Activated CD8-positive, alpha-beta memory T cell treated with anti-CD3 and anti-CD28 coated beads, Interleukin-2, amount 50 U/mL, for 48 hours (primary cell): ENCODE data around the gene DNMT3A.
"Not testable (repeated sequence)": the region's sequence is repeated elsewhere in the genome, so short reads cannot be mapped to it uniquely, and the experiment has no call there.

Experiments
- DNase-seq: peaks from one replicate; pipeline ENCODE4 v3.0.0-alpha.2; 2020

DNMT3A gene

DNA sequence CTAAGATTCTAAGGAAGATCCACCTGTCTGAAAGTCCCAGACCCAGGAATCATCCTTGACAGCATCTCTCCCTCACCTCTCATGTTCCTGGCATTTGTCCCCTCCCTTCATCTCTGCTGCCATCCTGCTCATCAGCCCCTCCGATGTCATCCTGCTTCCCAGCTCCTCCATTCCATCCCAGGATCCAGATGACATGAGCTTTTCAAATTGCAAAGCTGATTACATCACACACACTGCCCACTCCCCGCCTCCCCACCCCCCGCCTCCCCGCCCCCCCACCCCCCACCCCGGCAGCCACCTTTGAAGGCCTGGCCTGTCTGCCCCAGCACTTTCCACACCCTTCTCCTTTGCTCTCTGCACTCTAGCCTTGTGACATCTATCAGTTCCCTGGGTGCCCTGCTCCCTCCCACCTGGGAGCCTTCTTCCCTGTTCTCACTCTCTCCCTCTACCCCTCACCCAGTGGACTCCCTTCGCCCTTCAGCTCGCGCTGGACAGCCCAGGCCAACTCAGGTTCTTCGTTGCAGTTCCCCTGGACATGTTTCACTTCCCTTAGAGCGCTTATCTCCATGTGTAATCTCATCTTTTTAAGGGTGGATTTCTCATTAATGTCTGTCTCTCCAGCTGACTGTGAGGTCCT is 61.6 kb downstream of the DNMT3A start:
- no peak for DNase-seq

DNA sequence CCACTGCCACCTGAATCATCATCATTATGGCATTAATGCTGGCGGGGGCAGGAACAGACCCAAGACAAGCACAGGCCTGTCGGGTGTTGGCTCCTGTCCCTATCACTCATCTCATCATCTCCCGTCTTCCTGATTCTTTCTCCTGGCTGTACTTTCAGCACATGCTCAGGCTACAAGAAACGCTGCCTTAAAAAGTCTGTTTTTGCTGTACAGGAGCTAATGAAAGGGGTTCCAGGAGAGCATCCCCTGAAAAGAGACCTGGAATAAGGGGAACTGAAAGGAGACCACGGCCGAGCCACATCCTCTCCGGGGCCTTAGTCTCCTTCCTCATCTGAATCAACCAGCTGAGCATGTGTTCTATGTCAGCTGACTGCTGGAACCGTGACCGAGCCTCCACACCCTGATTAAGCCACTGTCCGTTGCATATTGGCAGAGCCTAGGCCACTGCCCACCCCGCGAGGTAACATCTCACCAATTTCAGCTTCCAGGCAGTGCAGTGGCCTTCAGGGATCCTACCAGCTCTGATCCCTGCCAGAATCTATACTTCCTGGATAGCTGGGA is 62.6 kb downstream of the DNMT3A start:
- DNase-seq = no peak

DNA sequence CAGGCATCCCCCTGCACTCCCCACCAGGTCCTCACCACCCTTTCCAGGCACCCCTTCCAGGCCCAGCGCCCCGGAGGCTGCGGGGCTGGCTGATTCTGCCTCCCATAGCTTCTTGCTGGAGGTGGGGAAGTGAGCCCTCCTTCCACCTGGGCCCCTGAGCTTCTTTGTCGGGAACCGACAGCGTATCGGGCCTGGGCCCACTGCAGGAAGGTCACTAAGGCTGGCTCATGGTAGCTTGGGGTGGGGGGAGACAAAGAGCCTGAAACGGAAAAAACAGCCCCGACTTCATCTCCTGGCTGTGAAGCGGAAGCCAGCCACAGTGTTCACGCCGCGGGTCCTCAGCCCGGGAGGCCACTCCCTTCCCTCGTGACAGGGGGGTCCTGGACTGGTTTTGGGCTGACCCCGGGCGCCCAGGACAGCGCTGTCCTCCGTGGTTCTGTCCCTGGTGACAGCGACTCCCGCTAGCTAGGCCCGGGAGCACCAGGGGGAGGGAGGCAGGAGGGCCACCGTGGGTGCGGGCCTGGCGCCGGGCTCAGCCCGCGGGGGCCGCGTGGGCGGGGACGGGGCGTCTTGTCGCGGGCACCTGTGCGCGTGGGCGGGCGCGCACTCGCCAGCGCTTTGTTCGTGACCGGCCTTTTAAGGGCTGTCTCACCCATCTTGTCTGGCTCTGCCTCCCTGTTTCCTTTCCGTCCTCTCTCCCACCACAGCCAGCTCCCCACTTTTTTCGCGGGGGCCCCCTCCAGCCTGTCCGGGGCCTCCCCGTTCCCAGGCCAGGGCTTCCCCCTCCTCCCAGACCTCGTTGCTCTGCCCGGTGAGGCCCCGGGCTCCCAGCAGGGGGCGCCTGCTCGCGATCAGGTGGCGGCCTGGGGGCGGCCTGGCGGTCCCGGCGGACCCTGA is 64.9 kb downstream of the DNMT3A start:
- DNase-seq = peak; percentile 94

DNA sequence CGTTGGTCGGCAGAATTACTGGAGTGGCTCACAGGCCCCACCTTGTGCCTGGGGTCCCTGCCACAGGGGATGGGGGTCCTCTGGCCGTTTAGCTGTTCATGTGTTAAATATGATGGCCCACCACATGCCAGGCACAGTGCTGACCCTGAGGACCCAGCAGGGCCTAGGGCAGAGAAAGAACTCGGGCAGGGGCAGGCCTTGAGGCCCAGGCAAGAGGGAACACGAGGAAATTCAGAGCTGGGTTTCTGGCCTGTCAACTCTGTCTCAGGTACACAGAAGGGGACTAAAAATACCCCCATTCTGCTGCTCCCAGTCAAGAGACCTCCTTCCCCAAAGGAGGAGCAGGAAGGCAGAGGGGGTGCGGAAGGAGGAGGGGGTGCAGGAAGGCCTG is 66.2 kb downstream of the DNMT3A start:
- DNase-seq = no peak

DNA sequence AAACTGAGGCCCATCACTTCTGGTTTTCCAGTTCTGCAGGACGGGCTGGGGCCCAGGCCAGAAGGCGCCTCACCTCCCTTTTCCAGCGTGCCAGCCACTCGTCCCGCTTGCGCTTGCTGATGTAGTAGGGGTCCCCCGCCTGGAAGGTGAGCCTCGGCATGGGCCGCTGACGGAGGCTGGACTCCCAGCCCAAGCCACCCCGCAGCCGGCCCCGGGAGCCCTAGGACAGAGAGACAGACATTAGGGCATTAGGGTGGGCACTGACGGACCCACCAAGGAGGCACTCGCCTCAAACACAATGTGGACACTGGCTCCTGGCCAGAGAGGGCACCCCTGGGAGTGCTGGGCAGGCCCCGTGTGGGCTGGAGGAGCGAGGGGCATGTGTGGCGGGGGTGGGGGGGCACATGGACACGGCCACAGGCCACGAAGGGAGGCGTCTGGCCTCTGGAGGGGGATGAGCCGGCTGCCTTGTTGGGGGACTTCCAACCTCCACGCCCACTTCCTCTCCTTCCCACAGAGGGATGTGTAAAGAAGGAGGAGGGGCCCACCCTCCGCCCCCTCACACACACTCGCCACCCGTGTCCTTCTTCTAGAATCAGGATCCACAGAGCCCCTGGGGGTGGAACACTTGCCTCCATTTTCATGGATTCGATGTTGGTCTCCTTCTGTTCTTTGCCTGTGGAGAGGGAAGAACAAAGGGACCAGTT is 66.7 kb downstream of the DNMT3A start:
- no peak for DNase-seq

DNA sequence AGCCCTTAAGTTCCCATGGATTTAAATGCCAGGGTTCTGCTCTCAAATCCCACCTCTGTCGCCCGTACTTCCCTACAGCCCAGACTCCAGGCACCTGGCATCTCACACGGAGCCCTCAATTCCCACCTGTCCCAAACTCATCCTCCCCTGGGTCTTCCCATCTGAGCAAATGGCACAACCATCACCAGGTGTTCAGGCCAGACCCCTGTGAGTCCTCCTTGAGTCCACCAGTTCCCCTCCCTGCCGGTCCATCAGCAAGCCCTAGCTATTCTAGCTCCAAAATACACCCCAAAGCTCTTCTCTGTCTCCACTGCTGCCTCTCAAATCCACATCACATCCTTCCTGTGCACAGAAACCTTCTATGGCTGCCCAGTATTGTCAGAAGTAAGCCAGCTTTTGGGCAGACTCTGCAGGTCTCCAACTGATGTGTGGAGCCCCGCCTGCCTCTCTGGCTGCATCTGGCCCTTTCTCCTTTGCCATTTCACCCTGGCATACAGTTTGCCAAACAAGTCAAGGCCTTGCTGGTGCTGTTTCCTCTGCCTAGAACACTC is 67.7 kb downstream of the DNMT3A start:
- no peak for DNase-seq

DNA sequence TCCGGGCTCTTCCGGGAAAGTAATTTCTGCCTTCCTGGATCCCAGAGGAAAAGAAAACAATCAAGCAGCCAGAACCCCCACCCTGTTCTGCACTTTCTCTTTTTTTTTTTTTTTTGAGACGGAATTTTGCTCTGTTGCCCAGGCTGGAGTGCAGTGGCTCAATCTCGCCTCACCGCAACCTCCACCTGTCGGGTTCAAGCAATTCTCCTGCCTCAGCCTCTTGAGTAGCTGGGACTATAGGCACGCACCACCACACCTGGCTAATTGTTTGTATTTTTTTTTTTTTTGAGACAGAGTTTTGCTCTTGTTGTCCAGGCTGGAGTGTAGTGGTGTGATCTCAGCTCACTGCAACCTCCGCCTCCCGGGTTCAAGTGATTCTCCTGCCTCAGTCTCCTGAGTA is 69.0 kb downstream of the DNMT3A start:
- DNase-seq = not testable (repeated sequence)

DNA sequence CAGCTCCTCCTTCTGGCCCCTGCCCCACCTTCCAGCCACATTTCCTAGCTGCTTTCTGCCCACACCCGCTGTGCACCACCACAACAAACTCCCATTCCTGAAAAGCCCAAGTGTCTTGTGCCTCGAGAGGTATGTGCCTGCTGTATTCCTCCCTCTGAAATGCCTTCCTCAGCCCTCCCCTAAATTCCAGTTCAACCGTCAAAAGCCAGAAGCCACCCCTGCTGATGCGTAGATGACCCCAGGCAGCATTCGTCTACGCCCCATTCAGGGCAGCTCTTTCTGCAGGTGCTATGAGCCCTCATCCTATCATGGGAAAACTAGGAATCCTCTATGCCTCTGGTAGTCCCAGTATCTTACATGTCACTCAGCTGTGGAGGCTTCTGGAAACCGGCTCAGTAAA is 71.7 kb downstream of the DNMT3A start:
- no peak for DNase-seq

DNA sequence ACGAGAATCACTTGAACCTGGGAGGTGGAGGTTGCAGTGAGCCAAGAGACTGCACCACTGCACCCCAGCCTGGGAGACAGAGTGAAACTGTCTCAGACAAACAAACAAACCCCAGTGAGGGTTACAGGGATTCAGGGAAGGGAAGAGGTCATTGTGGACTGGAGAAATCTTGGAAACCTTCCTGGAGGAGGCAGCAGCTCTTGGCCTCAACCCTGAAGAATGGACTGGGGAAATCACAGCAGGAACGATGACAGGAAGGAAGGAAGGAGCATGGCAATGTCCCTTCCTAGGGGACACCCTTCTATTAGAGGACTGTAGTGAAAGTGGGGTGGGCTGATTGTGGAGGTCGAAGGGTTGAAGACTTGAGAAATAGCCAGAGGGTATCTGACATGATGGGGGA is 72.5 kb downstream of the DNMT3A start:
- no peak for DNase-seq

DNA sequence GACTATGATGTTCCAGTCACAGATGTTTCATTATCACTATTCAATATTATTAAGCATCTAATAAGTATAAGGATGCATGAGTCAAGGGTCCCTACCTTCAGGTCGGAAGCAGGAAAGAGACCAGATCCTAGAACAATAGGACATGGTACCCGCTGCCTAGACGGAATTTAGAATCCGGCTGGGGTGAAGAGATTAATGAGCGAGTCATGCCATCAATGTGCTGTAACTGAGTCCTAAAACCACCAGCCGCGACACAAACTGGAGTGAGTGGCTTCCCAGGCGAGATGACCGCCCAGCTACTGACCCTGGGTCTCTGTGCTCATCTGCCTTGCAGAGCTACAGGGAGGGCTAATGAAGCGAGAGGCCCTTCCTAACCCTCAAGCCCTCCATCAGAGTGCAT is 73.6 kb downstream of the DNMT3A start:
- no peak for DNase-seq

DNA sequence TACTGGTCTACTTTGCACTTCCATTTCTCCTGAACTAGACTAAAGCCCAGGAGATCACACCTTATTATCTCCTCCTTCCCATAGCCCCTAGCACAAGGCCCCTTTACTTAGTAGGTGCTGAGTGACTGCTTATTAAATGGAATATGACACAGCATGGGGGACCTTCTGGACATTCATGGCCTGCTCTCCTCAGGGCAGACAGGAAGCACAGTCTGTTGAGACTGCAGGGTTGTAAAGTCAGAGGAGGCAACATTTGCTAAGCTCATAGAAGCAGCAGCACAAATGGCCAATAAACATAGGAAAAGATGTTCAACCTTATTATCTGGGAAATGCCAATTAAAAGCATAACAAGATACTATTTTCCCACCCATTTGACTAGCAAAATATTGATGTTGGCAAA is 75.3 kb downstream of the DNMT3A start:
- DNase-seq = no peak

DNA sequence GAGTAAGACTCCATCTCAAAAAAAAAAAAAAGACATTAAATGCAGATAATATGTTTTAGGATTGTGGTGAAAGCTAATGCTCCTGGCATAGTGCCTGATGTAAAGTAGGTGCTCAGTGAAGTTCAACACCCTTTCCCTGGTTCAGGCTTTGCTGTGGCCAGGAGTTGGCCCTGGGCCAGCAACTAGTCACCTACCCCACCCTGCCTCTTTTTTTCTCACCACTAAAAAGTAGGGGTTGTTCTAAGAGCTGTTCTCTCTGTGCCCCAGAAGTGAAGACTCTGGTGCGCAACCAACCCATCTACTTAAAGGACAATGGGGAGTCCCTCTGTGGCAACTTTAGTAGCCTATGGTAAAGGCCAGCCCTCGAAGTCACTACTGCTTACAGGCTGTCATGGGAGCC is 75.9 kb downstream of the DNMT3A start:
- no peak for DNase-seq

DNA sequence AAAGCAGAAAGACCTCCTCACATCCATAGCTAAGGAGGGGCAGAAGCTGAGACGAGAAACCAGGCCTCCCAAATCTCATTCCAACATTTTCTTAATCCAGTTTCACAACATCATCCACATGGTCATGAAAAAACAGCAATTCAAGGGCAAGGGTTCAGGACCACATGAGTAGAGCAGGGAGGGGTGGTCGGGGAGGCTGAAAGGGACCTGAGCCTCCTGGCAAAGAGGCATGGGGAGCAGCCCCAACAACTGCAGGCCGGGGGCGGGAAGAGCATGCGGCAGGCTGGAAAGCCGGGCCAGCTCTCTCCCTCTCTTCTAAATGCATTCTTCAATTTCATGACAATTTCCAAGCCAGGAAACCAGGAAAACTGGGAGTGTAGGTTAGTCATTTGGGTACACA is 76.7 kb downstream of the DNMT3A start:
- DNase-seq = no peak

DNA sequence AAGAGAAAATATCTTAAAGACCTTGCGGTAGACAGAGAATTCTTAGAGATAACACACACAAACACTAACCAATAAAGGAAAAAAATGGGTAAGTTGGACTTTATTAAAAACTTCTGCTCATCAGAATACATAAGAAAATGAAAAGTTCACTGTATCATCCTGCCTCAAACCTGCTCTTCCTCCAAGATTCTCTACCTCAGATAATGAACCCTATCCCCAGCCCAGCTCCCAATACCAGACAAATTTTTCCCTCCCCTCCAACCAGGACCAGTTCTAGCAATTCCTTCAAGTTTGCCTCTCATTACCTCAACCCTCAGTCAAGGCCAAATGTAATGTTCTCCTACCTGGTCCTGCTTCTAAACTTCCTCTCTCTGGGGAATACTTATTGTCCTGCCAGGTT is 79.4 kb downstream of the DNMT3A start:
- DNase-seq = no peak

DNA sequence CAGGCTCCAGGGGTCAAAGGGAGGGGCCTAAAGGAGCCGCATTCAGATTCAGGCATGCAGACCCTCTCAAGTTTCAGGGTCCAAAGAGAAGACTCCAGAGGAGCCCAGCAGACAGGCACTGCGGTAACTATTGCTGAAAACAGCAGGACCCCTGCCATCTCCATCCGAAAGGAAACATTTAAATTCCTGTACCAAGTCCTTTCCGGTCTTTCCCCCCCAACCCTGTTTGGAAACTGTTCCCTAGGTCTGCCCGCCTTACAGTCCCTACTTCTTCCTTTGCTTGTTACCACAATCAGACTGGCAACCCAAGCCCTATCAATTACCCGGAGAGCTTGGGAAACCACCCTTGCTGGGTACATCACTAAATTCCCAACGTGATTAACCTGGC is 82.0 kb downstream of the DNMT3A start:
- DNase-seq = no peak

DNA sequence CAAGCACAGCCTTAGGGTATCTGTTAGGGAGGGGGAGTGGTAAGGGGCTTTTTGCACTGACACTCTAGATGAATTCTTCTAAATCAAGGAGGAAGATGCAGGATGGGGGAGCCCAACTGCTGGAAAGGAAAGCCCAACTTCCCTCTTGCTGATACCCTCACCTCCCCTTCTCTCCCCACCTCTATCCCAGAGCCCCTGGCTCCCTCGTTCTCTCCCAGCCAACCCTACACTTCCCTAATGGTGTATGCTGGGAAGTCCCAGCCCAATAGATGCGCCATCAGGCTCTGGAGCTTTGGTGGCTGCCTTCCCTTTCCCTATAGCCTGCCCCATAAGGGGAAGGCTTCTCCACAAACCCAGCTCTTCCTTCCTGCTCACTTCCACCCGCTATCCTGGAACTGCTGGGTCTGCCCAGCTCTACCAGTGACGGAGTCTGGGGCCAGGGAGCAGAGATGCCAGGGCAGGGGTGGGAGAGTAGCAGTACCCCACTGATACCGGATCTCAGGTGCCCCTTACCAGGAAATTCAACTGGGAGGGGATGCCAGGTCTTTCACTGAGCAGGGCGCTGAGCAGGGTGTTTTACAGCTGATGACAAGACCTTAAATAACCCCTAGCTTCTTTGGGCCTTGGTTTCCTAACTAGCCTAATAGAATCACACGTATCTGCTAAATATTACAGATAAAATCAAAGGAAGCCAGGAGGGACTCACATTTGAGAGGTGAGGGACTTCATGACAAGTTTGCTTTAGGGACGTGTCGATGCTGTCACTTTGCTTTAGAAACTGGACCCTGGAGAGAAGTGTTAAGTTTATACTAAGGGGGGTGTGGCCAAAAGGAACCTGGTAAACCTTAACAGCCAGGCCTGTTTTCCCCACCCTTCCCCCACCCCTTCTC is 82.6 kb downstream of the DNMT3A start:
- no peak for DNase-seq

DNA sequence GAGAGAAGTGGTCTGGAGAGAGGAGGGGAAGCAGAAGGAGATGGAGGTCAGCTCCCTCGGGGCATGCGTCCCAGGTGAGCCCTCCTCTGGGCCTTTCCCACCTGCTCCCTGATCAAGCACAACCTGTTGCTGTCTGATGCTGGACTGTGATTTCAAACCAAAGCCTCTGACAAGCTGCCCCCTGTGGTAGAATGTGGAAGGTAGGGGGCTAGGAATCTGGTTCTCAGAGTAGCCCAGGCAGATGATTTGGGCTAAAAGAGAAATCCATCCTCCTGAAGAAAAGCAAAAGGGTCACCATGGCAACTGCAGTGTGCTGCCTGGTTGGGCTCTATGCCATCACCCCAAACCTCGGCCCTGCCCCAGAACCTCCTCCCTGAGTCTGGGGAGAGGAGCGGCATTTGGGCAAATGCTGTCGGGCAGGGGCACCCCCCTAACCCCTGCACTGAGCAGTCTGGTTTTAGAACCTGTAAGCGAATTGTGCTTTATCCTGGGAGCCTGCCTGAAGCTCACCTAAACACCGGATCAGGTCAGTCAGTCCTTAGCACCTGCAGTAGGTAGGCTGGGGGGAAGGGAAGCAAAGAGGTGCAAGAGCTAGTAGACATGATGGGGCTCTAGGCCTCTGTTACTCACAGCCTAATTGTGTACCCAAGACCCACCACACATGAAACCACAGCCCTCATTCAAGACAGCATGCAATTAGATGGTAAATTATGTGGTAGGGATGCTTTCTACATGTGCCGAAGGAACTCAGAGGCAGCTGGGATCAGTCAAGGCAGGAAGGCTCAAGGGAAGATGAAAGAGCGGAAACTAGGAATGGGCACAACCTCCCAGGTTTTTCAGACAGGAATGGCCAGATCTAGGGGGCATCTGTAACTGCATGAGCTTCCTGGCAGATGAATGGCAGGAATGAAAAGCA is 83.5 kb downstream of the DNMT3A start:
- no peak for DNase-seq

DNA sequence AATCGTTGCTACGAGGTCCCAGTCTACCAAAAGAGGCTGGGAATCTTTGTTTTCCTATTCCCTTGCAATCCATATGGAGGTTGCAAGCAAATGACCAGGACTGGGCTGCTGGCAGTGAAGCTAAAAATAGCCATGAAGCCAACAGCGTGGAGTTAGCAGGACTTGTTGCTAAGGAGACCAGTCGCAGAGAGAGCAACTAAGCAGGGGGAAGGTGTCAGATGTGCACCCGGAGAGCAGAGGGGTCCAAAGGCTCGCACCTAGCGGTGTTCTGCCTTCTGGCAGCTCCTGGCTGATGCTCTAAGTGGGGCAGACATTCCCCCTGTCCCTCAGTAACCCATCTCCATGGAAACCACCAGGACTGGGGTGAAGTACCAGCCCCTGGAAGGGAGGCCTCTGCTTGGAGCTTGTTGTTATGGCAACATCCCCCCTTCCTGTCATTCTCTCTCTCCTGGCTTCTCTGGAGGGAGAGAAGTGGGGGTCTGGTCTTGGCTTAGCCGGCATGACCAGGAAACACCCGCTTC is 84.6 kb downstream of the DNMT3A start:
- DNase-seq = no peak

DNA sequence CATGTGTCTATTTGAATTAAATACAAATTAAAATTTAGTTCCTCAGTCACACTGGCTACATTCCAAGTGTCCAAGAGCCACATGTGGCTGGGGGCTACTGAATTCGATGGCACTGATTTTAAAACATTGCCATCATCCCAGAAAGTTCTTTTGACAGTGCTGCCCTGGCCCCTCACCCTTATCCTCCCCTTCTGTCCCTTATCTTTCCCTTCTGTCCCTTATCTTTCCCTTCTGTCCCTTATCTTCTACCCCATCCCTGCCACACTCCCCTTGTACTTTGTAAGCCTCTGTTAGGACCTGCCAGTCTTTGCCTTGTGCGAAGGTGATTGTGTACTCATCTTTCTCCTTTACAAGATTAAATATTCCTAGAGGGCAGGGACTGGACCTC is 85.2 kb downstream of the DNMT3A start:
- DNase-seq = no peak

DNA sequence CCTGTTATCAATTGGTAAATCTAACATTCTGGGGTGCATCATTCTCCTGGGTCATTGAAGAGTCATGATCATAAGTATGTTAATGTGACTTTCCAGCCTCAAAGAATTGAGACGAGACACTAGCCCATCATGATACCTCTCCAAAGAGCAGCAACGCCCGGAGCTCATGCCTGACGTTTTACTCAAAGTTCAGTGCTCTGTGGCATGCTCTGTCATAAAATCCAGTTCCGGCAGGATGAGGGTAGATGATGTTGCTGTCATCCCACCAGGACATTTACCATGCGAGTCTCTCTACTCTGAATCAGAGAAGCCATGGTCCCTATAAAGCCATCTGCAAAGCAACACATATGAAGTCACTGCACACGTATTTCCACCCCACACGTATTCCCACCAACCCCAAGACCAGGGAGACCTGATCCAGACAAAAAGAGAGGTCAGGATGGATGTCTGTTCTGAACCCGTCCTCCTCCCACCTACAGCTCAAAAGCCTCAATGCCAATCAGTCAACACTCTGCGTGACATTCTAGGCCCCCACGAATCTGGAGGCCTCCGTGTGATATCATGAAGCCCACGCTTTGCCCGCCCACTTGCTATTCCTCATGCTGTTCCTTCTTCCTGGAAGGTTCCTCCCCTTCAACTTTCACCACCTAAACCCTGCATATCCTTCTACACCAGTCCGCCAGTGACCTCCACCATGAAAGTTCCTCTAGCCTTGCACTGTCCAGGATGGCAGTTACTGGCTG is 85.8 kb downstream of the DNMT3A start:
- no peak for DNase-seq
